ENCODE measurements around the gene ZNF280D.

ZNF280D gene

GRCh38 chr15:56752986-56753385 lies 19.7 kb upstream of the ZNF280D start:
- no peak for DNase-seq (ENCODE audit: low read depth, low spot score)

GRCh38 chr15:56749982-56750381 lies 16.7 kb upstream of the ZNF280D start:
- no peak for DNase-seq (ENCODE audit: low read depth, low spot score)

- DNase-seq (ENCODE audit: low read depth, low spot score): no peak
Observed at GRCh38 chr15:56744701-56745683, 11.7 kb upstream of the ZNF280D start.

- no peak for DNase-seq (ENCODE audit: low read depth, low spot score)
Observed at GRCh38 chr15:56741541-56741940, 8.2 kb upstream of the ZNF280D start.

DNA sequence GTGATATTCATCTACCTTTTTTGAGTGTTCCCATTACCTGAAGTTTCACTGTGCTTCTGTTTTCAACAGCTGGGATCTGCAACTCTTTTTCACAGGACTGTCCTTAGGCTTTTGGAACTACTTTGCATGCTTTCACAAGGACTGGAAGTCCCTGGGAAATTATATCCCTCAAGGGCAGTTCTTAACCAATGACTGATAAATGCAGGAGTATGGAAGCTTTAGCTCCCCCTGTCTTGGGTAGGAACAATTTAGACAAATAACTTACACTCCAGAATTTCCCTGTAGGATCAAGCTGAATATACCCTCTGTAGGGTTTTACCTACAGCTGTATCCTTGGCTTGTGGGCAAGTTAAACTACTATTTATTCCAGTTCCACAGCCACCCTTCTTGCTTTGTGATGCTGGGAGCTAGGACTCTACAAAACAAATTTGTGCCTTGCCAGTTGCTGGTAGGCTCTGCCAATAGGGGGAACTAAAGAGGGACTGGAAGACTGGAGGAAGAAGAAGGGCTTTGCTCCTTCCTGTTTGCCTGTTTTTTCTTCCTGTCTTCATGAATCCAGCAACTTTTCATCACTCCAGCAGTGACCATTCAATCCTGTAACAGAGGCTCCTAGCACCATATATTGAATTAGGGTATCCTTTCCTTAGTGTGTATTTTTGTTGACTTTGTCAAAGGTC lies 6.8 kb upstream of the ZNF280D start:
- no peak for DNase-seq (ENCODE audit: low read depth, low spot score)

DNA sequence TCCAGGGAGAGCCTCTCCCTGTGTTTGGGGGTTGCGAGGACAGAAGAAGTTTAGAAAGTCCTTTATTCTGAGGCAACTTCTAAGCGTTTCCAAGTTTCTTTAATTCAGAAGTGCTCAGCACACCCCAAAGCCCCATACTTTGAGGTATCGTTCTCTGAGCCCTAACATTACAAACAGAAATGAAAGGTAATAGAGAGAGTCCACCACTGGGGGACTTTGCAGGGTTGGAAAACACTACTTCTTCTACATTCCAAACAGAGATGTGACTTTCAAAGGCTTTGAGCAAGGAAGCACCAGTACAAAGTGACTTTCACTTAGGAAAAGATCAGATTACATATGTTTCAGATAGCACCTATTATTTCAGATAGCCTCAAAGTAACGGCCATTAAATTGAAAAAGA lies 6.2 kb upstream of the ZNF280D start:
- DNase-seq (ENCODE audit: low read depth, low spot score): no peak

- no peak for DNase-seq (ENCODE audit: low read depth, low spot score)
Observed at GRCh38 chr15:56737791-56738190, 4.5 kb upstream of the ZNF280D start.

DNA sequence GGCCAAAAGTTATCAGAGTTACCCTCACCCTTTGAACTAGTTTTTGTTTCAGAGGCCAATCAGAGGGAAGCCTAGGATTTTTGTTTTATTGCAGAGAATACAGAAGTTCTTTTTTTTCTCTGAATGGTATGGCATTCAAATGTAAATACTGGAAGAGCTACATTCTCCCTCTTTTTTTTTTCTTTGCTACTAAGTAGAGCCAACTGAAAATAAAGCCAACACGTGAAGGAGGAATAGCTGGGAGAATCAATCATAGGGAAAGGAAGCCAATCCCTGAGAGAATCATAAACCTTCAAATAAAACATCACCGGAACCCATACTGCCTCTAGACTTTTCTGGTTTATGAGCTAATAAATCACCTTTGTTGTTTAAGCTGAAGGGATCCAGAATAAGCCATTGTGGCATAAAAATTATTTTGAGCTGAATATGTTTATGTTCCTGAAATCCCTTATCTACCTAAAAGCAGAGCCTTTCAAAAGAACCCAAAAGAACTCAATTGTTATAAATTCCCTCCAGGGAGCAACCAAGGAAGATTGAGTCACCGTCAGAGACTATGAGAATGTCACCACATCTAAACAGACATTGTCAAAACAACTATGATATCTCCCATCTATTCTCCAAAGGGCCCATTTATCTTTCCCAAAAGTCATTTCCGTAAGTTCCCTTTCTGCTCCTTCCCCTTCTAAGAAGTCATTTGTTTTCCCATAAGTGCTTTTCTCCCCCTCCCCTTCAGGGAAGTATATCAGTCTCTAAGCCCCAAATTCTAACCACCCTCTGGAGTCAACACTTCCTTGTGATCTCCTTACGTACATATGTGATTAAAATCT lies 3.8 kb upstream of the ZNF280D start:
- no peak for DNase-seq (ENCODE audit: low read depth, low spot score)

- DNase-seq (ENCODE audit: low read depth, low spot score): no peak
Observed at GRCh38 chr15:56736308-56736707, 3.0 kb upstream of the ZNF280D start.

GRCh38 chr15:56735589-56735988 lies 2.3 kb upstream of the ZNF280D start:
- no peak for DNase-seq (ENCODE audit: low read depth, low spot score)

DNA sequence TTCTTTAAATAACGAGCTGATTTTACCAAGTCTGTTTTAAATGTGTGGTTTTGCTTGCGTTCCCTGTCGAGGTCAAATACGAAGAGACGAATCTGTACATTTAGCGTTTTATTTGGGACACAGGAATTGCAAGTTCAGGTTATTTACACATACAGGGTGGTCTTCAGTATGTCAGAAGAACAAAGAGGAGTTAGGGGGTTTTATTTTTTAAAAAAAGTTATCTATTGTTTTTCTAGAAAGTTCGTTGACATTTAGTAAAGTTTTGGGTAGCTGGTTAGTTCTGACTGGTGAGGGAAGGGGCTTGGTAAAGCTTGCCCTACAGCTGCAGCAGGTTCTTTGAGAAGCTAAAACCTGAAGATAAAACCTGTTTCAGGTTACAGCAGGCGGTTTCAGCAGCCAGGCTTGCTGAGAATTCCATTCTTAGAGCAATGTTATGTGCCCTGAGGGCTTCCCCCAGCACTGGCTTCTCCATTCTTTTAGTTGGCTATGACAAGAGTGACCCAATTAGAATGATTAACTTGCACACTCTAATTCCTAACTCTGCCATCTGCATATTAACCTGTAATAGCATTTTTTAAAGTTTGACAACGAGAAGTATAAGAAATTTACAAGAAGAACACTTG lies 815 bp upstream of the ZNF280D start:
- no peak for DNase-seq (ENCODE audit: low read depth, low spot score)

DNA sequence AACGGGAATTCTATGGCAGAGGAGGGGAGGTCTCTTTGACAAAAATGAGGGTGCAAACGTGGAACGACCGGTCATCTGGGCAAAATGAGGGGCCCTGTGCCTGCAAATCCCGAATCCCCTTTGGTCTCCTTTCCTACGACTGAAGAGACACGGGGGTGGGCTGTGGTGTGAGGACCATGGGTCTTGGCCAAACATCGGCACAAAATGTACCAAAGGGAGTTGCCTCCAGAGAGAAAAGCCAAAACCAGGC lies 498 bp downstream of the ZNF280D start:
- peak; percentile 23 for DNase-seq (ENCODE audit: low read depth, low spot score)

DNA sequence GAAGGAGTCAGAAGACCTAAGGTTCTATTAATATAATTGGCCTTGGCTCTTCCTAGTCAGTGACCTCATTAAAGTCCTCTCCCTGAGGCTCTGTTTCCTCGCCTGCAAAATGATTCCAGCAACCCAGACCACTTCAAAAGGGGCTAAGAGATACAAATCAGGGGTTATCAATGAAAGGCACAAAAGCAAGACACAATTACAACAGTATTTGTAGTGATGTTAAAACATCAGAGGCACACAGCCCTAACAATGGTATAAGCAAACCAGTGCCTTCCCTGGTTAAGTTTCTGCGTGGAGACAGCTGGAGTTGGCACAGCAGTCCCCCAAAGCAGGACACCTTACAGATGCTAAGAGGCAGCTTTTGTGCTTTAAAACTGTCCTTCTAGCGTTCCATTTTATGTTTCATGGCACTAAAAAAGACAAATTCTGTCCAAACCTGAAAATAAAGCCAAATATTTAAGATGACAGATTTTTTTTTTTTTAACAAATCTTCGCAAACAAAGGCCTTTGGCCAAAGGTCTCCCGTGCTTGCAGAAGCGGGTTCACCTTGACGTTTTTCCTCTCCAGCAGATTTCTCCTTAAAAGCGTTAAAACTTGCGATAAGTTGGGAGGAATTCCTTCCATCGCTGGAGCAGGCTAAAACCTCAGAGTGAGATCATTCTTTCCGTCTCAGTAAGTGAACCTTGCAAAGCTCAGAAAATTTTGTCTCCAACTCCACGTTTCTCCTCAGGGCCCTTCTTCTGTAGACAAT lies 999 bp downstream of the ZNF280D start:
- peak; percentile 23 for DNase-seq (ENCODE audit: low read depth, low spot score)

DNA sequence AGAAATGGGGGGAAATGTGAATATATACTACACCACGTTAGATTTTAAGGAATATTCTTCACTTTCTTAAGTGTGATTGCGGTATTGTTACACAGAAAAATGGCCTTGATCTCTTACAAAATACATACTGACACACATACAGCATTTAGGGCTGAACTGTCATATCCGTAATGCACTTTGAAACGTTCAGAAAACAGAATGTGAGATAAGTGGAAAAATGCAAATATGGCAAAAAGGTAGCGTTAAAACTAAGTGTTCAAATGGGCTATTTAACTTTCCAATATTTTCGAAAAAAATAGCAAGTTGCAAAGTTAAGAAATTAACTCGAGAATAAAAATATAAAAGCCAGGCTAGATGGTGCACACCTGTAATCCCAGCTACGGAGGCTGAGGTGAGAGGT lies 1.8 kb downstream of the ZNF280D start:
- no peak for DNase-seq (ENCODE audit: low read depth, low spot score)

- no peak for DNase-seq (ENCODE audit: low read depth, low spot score)
Observed at GRCh38 chr15:56729561-56729960, 3.7 kb downstream of the ZNF280D start.

- DNase-seq (ENCODE audit: low read depth, low spot score): no peak
Observed at GRCh38 chr15:56725386-56725785, 7.9 kb downstream of the ZNF280D start.

- DNase-seq (ENCODE audit: low read depth, low spot score): no peak
Observed at GRCh38 chr15:56724232-56724631, 9.1 kb downstream of the ZNF280D start.

DNA sequence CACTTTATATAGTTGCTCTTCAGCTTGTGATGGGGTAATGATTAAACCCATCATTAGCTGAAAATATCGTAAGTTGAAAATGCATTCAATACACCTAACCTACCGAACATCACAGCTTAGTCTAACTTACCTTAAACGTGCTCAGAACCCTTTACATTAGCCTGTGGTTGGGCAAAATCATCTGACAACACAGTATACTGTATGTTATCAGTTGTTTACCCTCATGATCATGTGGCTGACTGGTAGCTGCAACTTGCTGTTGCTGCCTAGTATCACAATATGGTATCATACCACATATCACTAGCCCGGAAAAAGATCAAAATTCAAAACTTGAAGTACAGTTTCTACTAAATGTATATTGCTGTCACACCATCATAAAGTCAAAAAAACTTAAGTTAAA lies 9.5 kb downstream of the ZNF280D start:
- no peak for DNase-seq (ENCODE audit: low read depth, low spot score)

GRCh38 chr15:56719774-56720555 lies 13.3 kb downstream of the ZNF280D start:
- DNase-seq (ENCODE audit: low read depth, low spot score): no peak

DNA sequence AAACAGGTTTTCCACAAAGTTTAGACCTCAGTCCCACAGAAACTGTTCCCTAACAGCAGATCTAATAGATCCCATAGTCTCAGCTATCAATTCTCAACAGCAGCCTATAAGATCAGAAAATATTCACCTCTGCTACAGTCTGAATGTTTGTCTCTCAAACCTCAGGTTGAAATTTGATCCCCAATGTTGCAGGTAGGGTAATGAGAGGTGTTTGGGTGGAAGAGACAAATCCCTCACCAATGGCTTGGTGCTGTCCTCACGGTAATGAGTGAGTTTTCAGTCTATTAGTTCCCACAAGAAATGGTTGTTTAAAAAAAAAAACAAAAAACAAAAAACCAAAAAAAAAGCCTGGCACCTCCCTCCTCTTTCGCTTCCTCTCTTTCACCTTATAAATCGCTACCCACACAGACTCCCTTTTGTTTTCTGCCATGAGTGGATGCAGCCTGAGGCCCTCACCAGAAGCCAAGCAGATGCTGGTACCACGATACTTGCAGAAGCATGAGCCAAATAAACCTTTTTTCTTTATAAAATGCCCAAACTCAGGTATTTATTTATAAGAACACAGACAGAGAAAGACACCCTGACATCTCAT lies 14.2 kb downstream of the ZNF280D start:
- DNase-seq (ENCODE audit: low read depth, low spot score): no peak

Data from smooth muscle cell of the brain vasculature (primary cell).